ENCODE results near the gene PDGFB. TPM values are rescaled to one million over a fixed set of nuclear protein-coding genes. Genes with fewer than 3 reads are reported as not detected.

The PDGFB gene
- total RNA-seq, 5 donors from 2014 or later (not counting 1 experiment from before 2014, with no cell fraction given): 2.9 to 18.3 (median 4.6) TPM

GRCh38 chr22:39251762-39252460 is 7.1 kb upstream of the PDGFB start:
- Histone ChIP-seq H3K27me3 (replicated peaks in 1 of 2; ENCODE audit: control insufficient read depth in 2 of 2, extremely low read depth in 1 of 2, insufficient read depth in 2 of 2, low read length in 1 of 2) (peaks cover 11 to 81% of the 10 kb centered on the region in 2 experiments), H3K9me3 (no peaks in the 10 kb centered on the region), H3K36me3 (ENCODE audit: control insufficient read depth in 2 of 2, extremely low read depth in 1 of 2, insufficient read depth in 1 of 2, low read length in 1 of 2) (no peaks in the 10 kb centered on the region), H3K27ac (ENCODE audit: low read length) (no peak overlapping the region), H3K4me1 (ENCODE audit: control insufficient read depth in 1 of 2, extremely low read depth in 1 of 2, insufficient read depth in 2 of 2, low read length in 2 of 2) (peaks cover 2 to 31% of the 10 kb centered on the region in 2 experiments), H3K4me3 (ENCODE audit: control insufficient read depth in 1 of 2, extremely low read depth in 1 of 2, low read length in 1 of 2) (no peak overlapping the region)
- POLR2A ChIA-PET: no interaction called here
- Mint-ChIP-seq H3K36me3 (no peaks in the 10 kb centered on the region), H3K27me3 (peaks cover 25 to 34% of the 10 kb centered on the region in 2 donors), H3K27ac (no peak overlapping the region), H3K9me3 (no peaks in the 10 kb centered on the region), H3K4me1 (peaks cover 19 to 41% (median 19%) of the 10 kb centered on the region in 3 donors), H3K4me3 (peak overlapping the region in 1 of 3 donors; percentile 17)
- no peak for ATAC-seq (replicated peaks in 1 of 4)
- no peak for DNase-seq
- CTCF ChIA-PET: no interaction called here
- 69% methylated on average over 8 of the region's 22 CpGs for WGBS (ENCODE audit: insufficient coverage)

DNA sequence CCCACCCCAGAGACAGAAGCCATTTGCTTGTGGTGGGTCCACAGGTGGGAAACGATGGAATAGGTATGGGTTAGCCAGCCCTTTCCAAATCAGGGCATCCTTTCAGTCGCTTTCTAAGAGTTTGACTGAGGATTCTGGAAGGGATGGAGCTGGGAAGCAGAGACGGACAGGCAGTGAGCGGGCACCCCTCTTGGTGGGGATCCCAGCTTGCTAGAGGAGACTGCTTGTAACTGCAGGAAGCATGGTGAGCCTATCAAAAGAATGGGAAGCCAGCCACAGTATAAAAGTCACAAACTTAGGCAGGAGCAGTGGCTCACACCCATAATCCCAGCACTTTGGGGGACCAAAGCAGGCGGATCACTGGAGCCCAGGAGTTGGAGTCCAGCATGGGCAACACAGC is 6.1 kb upstream of the PDGFB start:
- Mint-ChIP-seq H3K27me3 (peaks cover 30 to 36% of the 10 kb centered on the region in 2 donors), H3K4me1 (peaks cover 21 to 45% (median 22%) of the 10 kb centered on the region in 3 donors), H3K4me3 (no peak overlapping the region), H3K9me3 (no peaks in the 10 kb centered on the region), H3K36me3 (no peaks in the 10 kb centered on the region), H3K27ac (no peak overlapping the region)
- H3K27me3 ChIP-seq (replicated peaks in 1 of 2; ENCODE audit: control insufficient read depth in 2 of 2, extremely low read depth in 1 of 2, insufficient read depth in 2 of 2, low read length in 1 of 2): peaks cover 12 to 78% of the 10 kb centered on the region in 2 experiments
- H3K36me3 ChIP-seq (ENCODE audit: control insufficient read depth in 2 of 2, extremely low read depth in 1 of 2, insufficient read depth in 1 of 2, low read length in 1 of 2): no peaks in the 10 kb centered on the region
- ChIA-PET POLR2A (no interaction called here), CTCF (no interaction called here)
- peaks cover 2 to 33% of the 10 kb centered on the region in 2 experiments for H3K4me1 ChIP-seq (ENCODE audit: control insufficient read depth in 1 of 2, extremely low read depth in 1 of 2, insufficient read depth in 2 of 2, low read length in 2 of 2)
- no peak overlapping the region for H3K4me3 ChIP-seq (ENCODE audit: control insufficient read depth in 1 of 2, extremely low read depth in 1 of 2, low read length in 1 of 2)
- no peaks in the 10 kb centered on the region for H3K9me3 ChIP-seq
- 96% methylated on average over 3 of the region's 5 CpGs for WGBS (ENCODE audit: insufficient coverage)
- ATAC-seq (replicated peaks in 1 of 4) (no peak), DNase-seq (no peak)
- no peak overlapping the region for H3K27ac ChIP-seq (ENCODE audit: low read length)

- no peak for DNase-seq
- H3K27ac Mint-ChIP-seq: no peak overlapping the region
- no peaks in the 10 kb centered on the region for H3K9me3 Mint-ChIP-seq
- H3K4me1 Mint-ChIP-seq: peaks cover 21 to 44% (median 24%) of the 10 kb centered on the region in 3 donors
- no peak overlapping the region for H3K4me3 Mint-ChIP-seq
- peaks cover 29 to 35% of the 10 kb centered on the region in 2 donors for H3K27me3 Mint-ChIP-seq
- H3K27ac ChIP-seq (ENCODE audit: low read length): no peak overlapping the region
- H3K9me3 ChIP-seq: no peaks in the 10 kb centered on the region
- ChIA-PET CTCF (interaction anchor here in 1 of 2 donors (0.5 to 0.6 kb wide), 2 partner anchors 57 to 1672 kb away, joined by 3 read pairs; no protein-coding TSS in a partner anchor), POLR2A (no interaction called here)
- ATAC-seq (replicated peaks in 1 of 4): no peak
- no peaks in the 10 kb centered on the region for H3K36me3 Mint-ChIP-seq
- peaks cover 4 to 37% of the 10 kb centered on the region in 2 experiments for H3K4me1 ChIP-seq (ENCODE audit: control insufficient read depth in 1 of 2, extremely low read depth in 1 of 2, insufficient read depth in 2 of 2, low read length in 2 of 2)
- no peak overlapping the region for H3K4me3 ChIP-seq (ENCODE audit: control insufficient read depth in 1 of 2, extremely low read depth in 1 of 2, low read length in 1 of 2)
- H3K27me3 ChIP-seq (replicated peaks in 1 of 2; ENCODE audit: control insufficient read depth in 2 of 2, extremely low read depth in 1 of 2, insufficient read depth in 2 of 2, low read length in 1 of 2): peaks cover 16 to 77% of the 10 kb centered on the region in 2 experiments
- 51% methylated on average over 7 of the region's 8 CpGs for WGBS (ENCODE audit: insufficient coverage)
- H3K36me3 ChIP-seq (ENCODE audit: control insufficient read depth in 2 of 2, extremely low read depth in 1 of 2, insufficient read depth in 1 of 2, low read length in 1 of 2): no peaks in the 10 kb centered on the region
Measured at GRCh38 chr22:39250131-39250530, 5.3 kb upstream of the PDGFB start.

- Histone ChIP-seq H3K4me1 (ENCODE audit: control insufficient read depth in 1 of 2, extremely low read depth in 1 of 2, insufficient read depth in 2 of 2, low read length in 2 of 2) (peaks cover 9 to 36% of the 10 kb centered on the region in 2 experiments), H3K27me3 (replicated peaks in 1 of 2; ENCODE audit: control insufficient read depth in 2 of 2, extremely low read depth in 1 of 2, insufficient read depth in 2 of 2, low read length in 1 of 2) (peaks cover 17 to 73% of the 10 kb centered on the region in 2 experiments), H3K36me3 (ENCODE audit: control insufficient read depth in 2 of 2, extremely low read depth in 1 of 2, insufficient read depth in 1 of 2, low read length in 1 of 2) (no peaks in the 10 kb centered on the region), H3K27ac (ENCODE audit: low read length) (no peak overlapping the region), H3K9me3 (no peaks in the 10 kb centered on the region), H3K4me3 (ENCODE audit: control insufficient read depth in 1 of 2, extremely low read depth in 1 of 2, low read length in 1 of 2) (no peak overlapping the region)
- Mint-ChIP-seq H3K4me1 (peaks cover 17 to 41% (median 17%) of the 10 kb centered on the region in 3 donors), H3K9me3 (no peaks in the 10 kb centered on the region), H3K36me3 (no peaks in the 10 kb centered on the region), H3K27ac (peak overlapping the region in 1 of 2 donors; percentile 31), H3K27me3 (peaks cover 27 to 31% of the 10 kb centered on the region in 2 donors), H3K4me3 (no peak overlapping the region)
- ChIA-PET CTCF (no interaction called here), POLR2A (no interaction called here)
- ATAC-seq (replicated peaks in 1 of 4): no peak
- WGBS (ENCODE audit: insufficient coverage): 73% methylated on average over 4 of the region's 12 CpGs
- DNase-seq: no peak
Measured at GRCh38 chr22:39249086-39249704, 4.4 kb upstream of the PDGFB start.

DNA sequence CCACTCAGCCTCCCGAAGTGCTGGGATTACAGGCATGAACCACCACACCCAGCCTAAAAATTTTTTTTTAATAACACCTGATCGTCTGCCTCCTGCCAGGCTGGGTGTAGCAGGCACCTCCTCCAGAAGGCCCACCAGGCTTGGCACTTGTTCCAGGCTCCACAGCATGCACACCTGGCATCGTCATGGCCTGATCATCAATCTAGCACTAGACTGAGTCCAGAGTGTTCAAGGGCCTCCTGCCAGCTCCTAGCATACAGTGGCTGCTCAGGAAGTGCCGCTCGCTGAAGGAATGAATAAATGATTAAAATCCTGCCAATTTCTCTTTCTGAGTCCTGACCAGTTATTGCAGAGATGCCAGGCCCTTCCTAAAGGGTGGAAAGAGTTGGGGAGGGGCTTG is 3.5 kb upstream of the PDGFB start:
- Histone ChIP-seq H3K4me3 (ENCODE audit: control insufficient read depth in 1 of 2, extremely low read depth in 1 of 2, low read length in 1 of 2) (no peak overlapping the region), H3K36me3 (ENCODE audit: control insufficient read depth in 2 of 2, extremely low read depth in 1 of 2, insufficient read depth in 1 of 2, low read length in 1 of 2) (no peaks in the 10 kb centered on the region), H3K4me1 (ENCODE audit: control insufficient read depth in 1 of 2, extremely low read depth in 1 of 2, insufficient read depth in 2 of 2, low read length in 2 of 2) (peaks cover 7 to 34% of the 10 kb centered on the region in 2 experiments), H3K27me3 (replicated peaks in 1 of 2; ENCODE audit: control insufficient read depth in 2 of 2, extremely low read depth in 1 of 2, insufficient read depth in 2 of 2, low read length in 1 of 2) (peaks cover 17 to 70% of the 10 kb centered on the region in 2 experiments), H3K9me3 (no peaks in the 10 kb centered on the region), H3K27ac (ENCODE audit: low read length) (no peak overlapping the region)
- DNase-seq (no peak), ATAC-seq (replicated peaks in 1 of 4) (no peak)
- 69% methylated on average over 5 of the region's 5 CpGs for WGBS (ENCODE audit: insufficient coverage)
- H3K27me3 Mint-ChIP-seq: peaks cover 27 to 31% of the 10 kb centered on the region in 2 donors
- no peak overlapping the region for H3K4me3 Mint-ChIP-seq
- H3K4me1 Mint-ChIP-seq: peaks cover 18 to 38% (median 23%) of the 10 kb centered on the region in 3 donors
- no peaks in the 10 kb centered on the region for H3K9me3 Mint-ChIP-seq
- H3K36me3 Mint-ChIP-seq: no peaks in the 10 kb centered on the region
- ChIA-PET CTCF (interaction anchor here in 1 of 2 donors (0.7 kb wide), 1 partner anchor 529 kb away, joined by 3 read pairs; no protein-coding TSS in a partner anchor), POLR2A (no interaction called here)
- peak overlapping the region in 1 of 2 donors; percentile 44 for H3K27ac Mint-ChIP-seq

DNA sequence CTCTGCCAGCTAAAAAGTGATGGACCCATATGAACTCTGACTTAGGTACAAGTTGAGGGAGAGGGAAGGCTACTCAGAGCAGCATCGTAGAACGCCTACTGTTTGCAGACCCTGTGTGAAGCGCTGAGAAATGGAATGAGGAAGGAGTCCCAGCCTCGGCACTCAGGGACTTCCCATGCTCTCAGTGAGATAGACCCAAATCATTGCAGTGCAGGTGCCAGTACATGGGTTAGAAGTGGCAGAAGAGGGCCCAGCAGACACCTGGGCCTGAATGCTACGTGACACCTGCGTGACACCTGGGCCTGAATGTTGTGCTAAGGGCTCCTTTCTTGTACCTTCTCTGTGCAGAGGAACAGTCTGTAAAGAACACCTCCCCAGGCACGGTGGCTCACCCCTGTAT is 2.6 kb upstream of the PDGFB start:
- peaks cover 9 to 31% of the 10 kb centered on the region in 2 experiments for H3K4me1 ChIP-seq (ENCODE audit: control insufficient read depth in 1 of 2, extremely low read depth in 1 of 2, insufficient read depth in 2 of 2, low read length in 2 of 2)
- H3K27ac ChIP-seq (ENCODE audit: low read length): no peak overlapping the region
- H3K27ac Mint-ChIP-seq: no peak overlapping the region
- H3K36me3 Mint-ChIP-seq: no peaks in the 10 kb centered on the region
- no peaks in the 10 kb centered on the region for H3K9me3 Mint-ChIP-seq
- no peaks in the 10 kb centered on the region for H3K9me3 ChIP-seq
- peaks cover 17 to 66% of the 10 kb centered on the region in 2 experiments for H3K27me3 ChIP-seq (replicated peaks in 1 of 2; ENCODE audit: control insufficient read depth in 2 of 2, extremely low read depth in 1 of 2, insufficient read depth in 2 of 2, low read length in 1 of 2)
- ChIA-PET CTCF (no interaction called here), POLR2A (no interaction called here)
- H3K4me1 Mint-ChIP-seq: peaks cover 14 to 35% (median 20%) of the 10 kb centered on the region in 3 donors
- peaks cover 22 to 26% of the 10 kb centered on the region in 2 donors for H3K27me3 Mint-ChIP-seq
- ATAC-seq (replicated peaks in 1 of 4) (no peak), DNase-seq (no peak)
- no peak overlapping the region for H3K4me3 ChIP-seq (ENCODE audit: control insufficient read depth in 1 of 2, extremely low read depth in 1 of 2, low read length in 1 of 2)
- WGBS (ENCODE audit: insufficient coverage): 91% methylated on average over 4 of the region's 7 CpGs
- no peak overlapping the region for H3K4me3 Mint-ChIP-seq
- no peaks in the 10 kb centered on the region for H3K36me3 ChIP-seq (ENCODE audit: control insufficient read depth in 2 of 2, extremely low read depth in 1 of 2, insufficient read depth in 1 of 2, low read length in 1 of 2)

Measured in T-cell (primary cell).